ENCODE results near the gene SAMD3. TPM values are rescaled to one million over a fixed set of nuclear protein-coding genes. Genes with fewer than 3 reads are reported as not detected.

SAMD3 gene
- total and polyA plus RNA-seq, 2 of the 4 experiments (the other 2 are of a cell fraction): 3.0 to 3.9 TPM

DNA sequence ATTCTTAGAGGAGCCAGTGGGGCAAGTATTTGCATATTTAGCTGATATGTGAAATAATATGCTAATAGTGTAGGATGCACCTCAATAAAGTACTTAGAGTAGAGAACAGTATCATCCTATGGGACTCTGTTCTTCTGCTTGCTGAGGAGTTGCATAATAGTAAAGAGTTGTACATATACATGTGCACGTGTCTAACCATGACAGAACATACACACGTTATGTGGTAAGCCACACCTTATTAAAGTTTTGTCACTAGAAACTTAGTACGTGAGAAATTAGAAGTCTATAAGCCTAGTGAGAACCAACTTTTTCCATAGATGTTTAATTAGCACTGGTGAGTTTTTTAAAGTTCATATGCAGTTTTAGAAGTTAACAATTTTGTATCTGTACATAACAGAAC, 123.6 kb downstream of the SAMD3 start:
- no peak overlapping the region for H3K14ac ChIP-seq (replicated peaks; ENCODE audit: low read depth, low read length)
- H4K20me1 ChIP-seq (ENCODE audit: insufficient read depth, low read length): no peaks in the 10 kb centered on the region
- H3K4me3 ChIP-seq (ENCODE audit: insufficient read depth, low read depth, low read length): no peak overlapping the region
- ATAC-seq (ENCODE audit: low read depth) (no peak), DNase-seq (no peak)
- peaks cover 3% of the 10 kb centered on the region; the same call in 1 of the 2 replicates for H3K9me1 ChIP-seq (ENCODE audit: insufficient read depth, low read length)
- no peak overlapping the region for H2BK20ac ChIP-seq (ENCODE audit: low read depth, low read length)
- H2AFZ ChIP-seq (replicated peaks; ENCODE audit: low read length, poor library complexity): no peak overlapping the region
- no peak overlapping the region for H3K4me2 ChIP-seq (ENCODE audit: low read depth, low read length)
- no peak overlapping the region for H2AK5ac ChIP-seq (ENCODE audit: low read depth, low read length)
- H2BK5ac ChIP-seq (ENCODE audit: low read depth, low read length, poor library complexity, severe bottlenecking): no peak overlapping the region
- no peak overlapping the region for H4K91ac ChIP-seq (ENCODE audit: insufficient read depth, low read depth, low read length)
- ChIA-PET POLR2A (ENCODE audit: unreplicated experiment) (no interaction called here), CTCF (no interaction called here)
- no peak overlapping the region for H4K5ac ChIP-seq (ENCODE audit: low read depth, low read length)
- WGBS, 2 experiments (ENCODE audit: extremely low coverage in 2 of 2, insufficient read length in 1 of 2): no CpG with 5 or more reads among the region's 3 CpGs
- no peak overlapping the region for H2BK15ac ChIP-seq (ENCODE audit: low read depth, low read length)
- H3K23ac ChIP-seq (ENCODE audit: low read depth, low read length): no peak overlapping the region
- intact Hi-C loops (cut with micrococcal nuclease): no loop called here
- H3K79me1 ChIP-seq (ENCODE audit: low read depth in 1 of 2, low read length in 2 of 2): no peaks in the 10 kb centered on the region
- no peaks in the 10 kb centered on the region for H3K9me3 ChIP-seq (ENCODE audit: control insufficient read depth, insufficient read depth, low read length)
- no peak overlapping the region for H2BK120ac ChIP-seq (ENCODE audit: low read depth, low read length)
- no TSS peak for BruUV-seq (replicated peaks)
- H2AK9ac ChIP-seq (replicated peaks; ENCODE audit: low read depth, low read length, poor library complexity): no peak overlapping the region
- peaks cover 4% of the 10 kb centered on the region for H3K36me3 ChIP-seq (ENCODE audit: control insufficient read depth, insufficient read depth, low read length)
- H4K8ac ChIP-seq (ENCODE audit: low read depth in 2 of 2, low read length in 2 of 2): no peak overlapping the region
- no peak overlapping the region for H3K56ac ChIP-seq (ENCODE audit: extremely low read depth, insufficient read depth, low read length)
- H3K9ac ChIP-seq (ENCODE audit: low read depth, low read length): no peak overlapping the region
- no peak for TF ChIP-seq CTCF (conservative IDR thresholded peaks at IDR 0.05; ENCODE audit: low read depth, low read length)
- no peak for TF ChIP-seq MAZ (IDR thresholded peaks at IDR 0.05; ENCODE audit: borderline replicate concordance, low read depth, low read length)
- TF ChIP-seq RFX5 (IDR thresholded peaks at IDR 0.05; ENCODE audit: low read depth, low read length): no peak
- TF ChIP-seq NFE2L2 (IDR thresholded peaks at IDR 0.05; ENCODE audit: low read depth, low read length): no peak
- TF ChIP-seq BHLHE40 (IDR thresholded peaks at IDR 0.05; ENCODE audit: low read depth, low read length): no peak
- TF ChIP-seq MAFK (IDR thresholded peaks at IDR 0.05; ENCODE audit: low read depth, low read length): no peak
- no peak for TF ChIP-seq CHD1 (IDR thresholded peaks at IDR 0.05; ENCODE audit: low read depth, low read length)
- no peak for TF ChIP-seq SMC3 (IDR thresholded peaks at IDR 0.05; ENCODE audit: low read depth, low read length)
- TF ChIP-seq CEBPB (IDR thresholded peaks at IDR 0.05; ENCODE audit: low read depth, low read length): no peak
- no peak for TF ChIP-seq RCOR1 (IDR thresholded peaks at IDR 0.05; ENCODE audit: insufficient replicate concordance, low read length)
- no peak for TF ChIP-seq MXI1 (IDR thresholded peaks at IDR 0.05; ENCODE audit: borderline replicate concordance, low read depth, low read length)
- no peak for TF ChIP-seq ELK1 (IDR thresholded peaks at IDR 0.05; ENCODE audit: borderline replicate concordance, low read depth, low read length)
- TF ChIP-seq RAD21 (IDR thresholded peaks at IDR 0.05; ENCODE audit: low read length): no peak
- TF ChIP-seq FOS (IDR thresholded peaks at IDR 0.05; ENCODE audit: low read depth, low read length): no peak
- TF ChIP-seq USF2 (IDR thresholded peaks at IDR 0.05; ENCODE audit: low read depth, low read length): no peak
- H3K4ac ChIP-seq (ENCODE audit: low read depth, low read length): no peak overlapping the region
- H3K27ac ChIP-seq (ENCODE audit: insufficient read depth, low read length): no peak overlapping the region
- no peaks in the 10 kb centered on the region for H3K4me1 ChIP-seq (ENCODE audit: control insufficient read depth, insufficient read depth, low read length)
- dilution Hi-C loops (cut with HindIII; ENCODE audit: low sequenced_read_pairs, unreplicated experiment): no loop called here
- H3K27me3 ChIP-seq (ENCODE audit: control insufficient read depth, insufficient read depth, low read length): no peaks in the 10 kb centered on the region
- H3K18ac ChIP-seq (ENCODE audit: low read depth, low read length): no peak overlapping the region
- in situ Hi-C loops (cut with MboI; ENCODE audit: low sequenced_read_pairs): no loop called here
